ENCODE results near the gene WDR37.
"Not testable (repeated sequence)": the region's sequence is repeated elsewhere in the genome, so short reads cannot be mapped to it uniquely, and the experiment has no call there.

DNA sequence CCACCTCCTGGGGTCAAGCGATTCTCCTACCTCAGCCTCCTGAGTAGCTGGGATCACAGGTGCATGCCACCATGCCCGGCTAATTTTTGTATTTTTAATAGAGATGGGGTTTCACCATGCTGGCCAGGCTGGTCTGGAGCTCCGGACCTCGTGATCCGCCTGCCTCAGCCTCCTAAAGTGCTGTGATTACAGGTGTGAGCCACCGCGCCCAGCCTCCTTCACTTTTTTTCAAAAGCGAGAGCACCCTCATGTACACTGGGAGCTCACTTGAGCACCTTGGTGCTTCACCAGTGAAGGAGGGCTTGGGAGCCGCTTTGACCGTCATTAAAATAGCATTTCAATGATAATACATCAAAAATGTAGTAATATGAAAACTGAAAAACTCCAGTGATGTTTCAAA lies 102.4 kb downstream of the WDR37 start:
- TF ChIP-seq FOXM1 (IDR thresholded peaks at IDR 0.05; ENCODE audit: low read depth); NFIC (IDR thresholded peaks at IDR 0.05; ENCODE audit: borderline replicate concordance); CHD2 (IDR thresholded peaks at IDR 0.05; ENCODE audit: low read length, partially characterized antibody); EP300 (IDR thresholded peaks at IDR 0.05; ENCODE audit: borderline replicate concordance in 1 of 2, low read depth in 1 of 2, low read length in 1 of 2); JUND (IDR thresholded peaks at IDR 0.05); YY1 (IDR thresholded peaks at IDR 0.05; ENCODE audit: low read depth); TAF1 (IDR thresholded peaks at IDR 0.05; ENCODE audit: borderline replicate concordance, low read depth, low read length); MEF2A (IDR thresholded peaks at IDR 0.05; ENCODE audit: borderline replicate concordance, low read depth): not testable (repeated sequence)
- TF ChIP-seq, protein P1, sequence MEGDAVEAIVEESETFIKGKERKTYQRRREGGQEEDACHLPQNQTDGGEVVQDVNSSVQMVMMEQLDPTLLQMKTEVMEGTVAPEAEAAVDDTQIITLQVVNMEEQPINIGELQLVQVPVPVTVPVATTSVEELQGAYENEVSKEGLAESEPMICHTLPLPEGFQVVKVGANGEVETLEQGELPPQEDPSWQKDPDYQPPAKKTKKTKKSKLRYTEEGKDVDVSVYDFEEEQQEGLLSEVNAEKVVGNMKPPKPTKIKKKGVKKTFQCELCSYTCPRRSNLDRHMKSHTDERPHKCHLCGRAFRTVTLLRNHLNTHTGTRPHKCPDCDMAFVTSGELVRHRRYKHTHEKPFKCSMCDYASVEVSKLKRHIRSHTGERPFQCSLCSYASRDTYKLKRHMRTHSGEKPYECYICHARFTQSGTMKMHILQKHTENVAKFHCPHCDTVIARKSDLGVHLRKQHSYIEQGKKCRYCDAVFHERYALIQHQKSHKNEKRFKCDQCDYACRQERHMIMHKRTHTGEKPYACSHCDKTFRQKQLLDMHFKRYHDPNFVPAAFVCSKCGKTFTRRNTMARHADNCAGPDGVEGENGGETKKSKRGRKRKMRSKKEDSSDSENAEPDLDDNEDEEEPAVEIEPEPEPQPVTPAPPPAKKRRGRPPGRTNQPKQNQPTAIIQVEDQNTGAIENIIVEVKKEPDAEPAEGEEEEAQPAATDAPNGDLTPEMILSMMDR (IDR thresholded peaks at IDR 0.05) = not testable (repeated sequence)
- TF ChIP-seq, protein P2, sequence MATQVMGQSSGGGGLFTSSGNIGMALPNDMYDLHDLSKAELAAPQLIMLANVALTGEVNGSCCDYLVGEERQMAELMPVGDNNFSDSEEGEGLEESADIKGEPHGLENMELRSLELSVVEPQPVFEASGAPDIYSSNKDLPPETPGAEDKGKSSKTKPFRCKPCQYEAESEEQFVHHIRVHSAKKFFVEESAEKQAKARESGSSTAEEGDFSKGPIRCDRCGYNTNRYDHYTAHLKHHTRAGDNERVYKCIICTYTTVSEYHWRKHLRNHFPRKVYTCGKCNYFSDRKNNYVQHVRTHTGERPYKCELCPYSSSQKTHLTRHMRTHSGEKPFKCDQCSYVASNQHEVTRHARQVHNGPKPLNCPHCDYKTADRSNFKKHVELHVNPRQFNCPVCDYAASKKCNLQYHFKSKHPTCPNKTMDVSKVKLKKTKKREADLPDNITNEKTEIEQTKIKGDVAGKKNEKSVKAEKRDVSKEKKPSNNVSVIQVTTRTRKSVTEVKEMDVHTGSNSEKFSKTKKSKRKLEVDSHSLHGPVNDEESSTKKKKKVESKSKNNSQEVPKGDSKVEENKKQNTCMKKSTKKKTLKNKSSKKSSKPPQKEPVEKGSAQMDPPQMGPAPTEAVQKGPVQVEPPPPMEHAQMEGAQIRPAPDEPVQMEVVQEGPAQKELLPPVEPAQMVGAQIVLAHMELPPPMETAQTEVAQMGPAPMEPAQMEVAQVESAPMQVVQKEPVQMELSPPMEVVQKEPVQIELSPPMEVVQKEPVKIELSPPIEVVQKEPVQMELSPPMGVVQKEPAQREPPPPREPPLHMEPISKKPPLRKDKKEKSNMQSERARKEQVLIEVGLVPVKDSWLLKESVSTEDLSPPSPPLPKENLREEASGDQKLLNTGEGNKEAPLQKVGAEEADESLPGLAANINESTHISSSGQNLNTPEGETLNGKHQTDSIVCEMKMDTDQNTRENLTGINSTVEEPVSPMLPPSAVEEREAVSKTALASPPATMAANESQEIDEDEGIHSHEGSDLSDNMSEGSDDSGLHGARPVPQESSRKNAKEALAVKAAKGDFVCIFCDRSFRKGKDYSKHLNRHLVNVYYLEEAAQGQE (IDR thresholded peaks at IDR 0.05; ENCODE audit: low read depth, low read length) = not testable (repeated sequence)
- TF ChIP-seq, protein P3, sequence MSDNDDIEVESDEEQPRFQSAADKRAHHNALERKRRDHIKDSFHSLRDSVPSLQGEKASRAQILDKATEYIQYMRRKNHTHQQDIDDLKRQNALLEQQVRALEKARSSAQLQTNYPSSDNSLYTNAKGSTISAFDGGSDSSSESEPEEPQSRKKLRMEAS (IDR thresholded peaks at IDR 0.05; ENCODE audit: low read depth) = not testable (repeated sequence)
- TF ChIP-seq, protein P4, sequence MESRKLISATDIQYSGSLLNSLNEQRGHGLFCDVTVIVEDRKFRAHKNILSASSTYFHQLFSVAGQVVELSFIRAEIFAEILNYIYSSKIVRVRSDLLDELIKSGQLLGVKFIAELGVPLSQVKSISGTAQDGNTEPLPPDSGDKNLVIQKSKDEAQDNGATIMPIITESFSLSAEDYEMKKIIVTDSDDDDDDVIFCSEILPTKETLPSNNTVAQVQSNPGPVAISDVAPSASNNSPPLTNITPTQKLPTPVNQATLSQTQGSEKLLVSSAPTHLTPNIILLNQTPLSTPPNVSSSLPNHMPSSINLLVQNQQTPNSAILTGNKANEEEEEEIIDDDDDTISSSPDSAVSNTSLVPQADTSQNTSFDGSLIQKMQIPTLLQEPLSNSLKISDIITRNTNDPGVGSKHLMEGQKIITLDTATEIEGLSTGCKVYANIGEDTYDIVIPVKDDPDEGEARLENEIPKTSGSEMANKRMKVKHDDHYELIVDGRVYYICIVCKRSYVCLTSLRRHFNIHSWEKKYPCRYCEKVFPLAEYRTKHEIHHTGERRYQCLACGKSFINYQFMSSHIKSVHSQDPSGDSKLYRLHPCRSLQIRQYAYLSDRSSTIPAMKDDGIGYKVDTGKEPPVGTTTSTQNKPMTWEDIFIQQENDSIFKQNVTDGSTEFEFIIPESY (IDR thresholded peaks at IDR 0.05; ENCODE audit: borderline replicate concordance, low read depth) = not testable (repeated sequence)
